ENCODE measurements around the gene RIC3.
A peak's percentile ranks its signal among the peaks of the same experiment; 100 is the strongest.

RIC3 gene

DNA sequence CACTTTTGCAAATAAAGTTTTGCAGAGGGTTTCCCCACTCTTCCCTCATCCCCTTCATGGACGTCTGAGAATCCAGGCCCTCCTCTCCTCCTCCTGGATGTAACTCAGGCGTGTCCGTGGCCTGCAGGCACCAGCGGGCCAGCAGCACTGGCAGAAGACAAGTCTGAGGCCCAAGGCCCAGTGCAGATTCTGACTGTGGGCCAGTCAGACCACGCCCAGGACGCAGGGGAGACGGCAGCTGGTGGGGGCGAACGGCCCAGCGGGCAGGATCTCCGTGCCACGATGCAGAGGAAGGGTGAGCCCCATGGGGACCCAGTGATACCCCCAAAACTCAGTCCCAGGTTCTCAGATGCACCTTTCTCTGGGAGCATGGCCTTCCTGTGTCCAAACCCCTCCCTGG is 73.5 kb downstream of the RIC3 start:
- H3K4me2 ChIP-seq (ENCODE audit: low read length), result no peak overlapping the region
- no peak overlapping the region for H3K4me3 ChIP-seq (ENCODE audit: low read length)
- H3K4me1 ChIP-seq (ENCODE audit: low read length), result peaks cover 29% of the 10 kb centered on the region
- no peaks in the 10 kb centered on the region for H3K79me2 ChIP-seq (ENCODE audit: low read length)
- H4K20me1 ChIP-seq (ENCODE audit: insufficient read depth, low read length), result no peaks in the 10 kb centered on the region
- H3K36me3 ChIP-seq (replicated peaks; ENCODE audit: low read depth, low read length), result no peaks in the 10 kb centered on the region
- no peak overlapping the region for H3K9ac ChIP-seq (ENCODE audit: low read length)
- no peak overlapping the region for H3K27ac ChIP-seq (ENCODE audit: low read length)
- H3K27me3 ChIP-seq (ENCODE audit: low read depth, low read length), result no peaks in the 10 kb centered on the region; the same call in 1 of the 2 replicates
- H2AFZ ChIP-seq (ENCODE audit: low read depth, low read length), result no peak overlapping the region
- no peaks in the 10 kb centered on the region for H3K9me3 ChIP-seq (ENCODE audit: insufficient read depth, low read length)
- TF ChIP-seq EZH2phosphoT487 (IDR thresholded peaks at IDR 0.05; ENCODE audit: low read depth), result no peak
- TF ChIP-seq, protein P1, sequence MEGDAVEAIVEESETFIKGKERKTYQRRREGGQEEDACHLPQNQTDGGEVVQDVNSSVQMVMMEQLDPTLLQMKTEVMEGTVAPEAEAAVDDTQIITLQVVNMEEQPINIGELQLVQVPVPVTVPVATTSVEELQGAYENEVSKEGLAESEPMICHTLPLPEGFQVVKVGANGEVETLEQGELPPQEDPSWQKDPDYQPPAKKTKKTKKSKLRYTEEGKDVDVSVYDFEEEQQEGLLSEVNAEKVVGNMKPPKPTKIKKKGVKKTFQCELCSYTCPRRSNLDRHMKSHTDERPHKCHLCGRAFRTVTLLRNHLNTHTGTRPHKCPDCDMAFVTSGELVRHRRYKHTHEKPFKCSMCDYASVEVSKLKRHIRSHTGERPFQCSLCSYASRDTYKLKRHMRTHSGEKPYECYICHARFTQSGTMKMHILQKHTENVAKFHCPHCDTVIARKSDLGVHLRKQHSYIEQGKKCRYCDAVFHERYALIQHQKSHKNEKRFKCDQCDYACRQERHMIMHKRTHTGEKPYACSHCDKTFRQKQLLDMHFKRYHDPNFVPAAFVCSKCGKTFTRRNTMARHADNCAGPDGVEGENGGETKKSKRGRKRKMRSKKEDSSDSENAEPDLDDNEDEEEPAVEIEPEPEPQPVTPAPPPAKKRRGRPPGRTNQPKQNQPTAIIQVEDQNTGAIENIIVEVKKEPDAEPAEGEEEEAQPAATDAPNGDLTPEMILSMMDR (IDR thresholded peaks at IDR 0.05; ENCODE audit: low read depth, low read length), result no peak

- Histone ChIP-seq H3K4me3 (ENCODE audit: low read length) (no peak overlapping the region), H3K36me3 (replicated peaks; ENCODE audit: low read depth, low read length) (no peaks in the 10 kb centered on the region), H3K27me3 (ENCODE audit: low read depth, low read length) (no peaks in the 10 kb centered on the region), H3K9me3 (ENCODE audit: insufficient read depth, low read length) (no peaks in the 10 kb centered on the region), H4K20me1 (ENCODE audit: insufficient read depth, low read length) (no peaks in the 10 kb centered on the region), H3K79me2 (ENCODE audit: low read length) (no peaks in the 10 kb centered on the region), H2AFZ (ENCODE audit: low read depth, low read length) (no peak overlapping the region), H3K27ac (ENCODE audit: low read length) (no peak overlapping the region), H3K4me2 (ENCODE audit: low read length) (no peak overlapping the region), H3K9ac (ENCODE audit: low read length) (no peak overlapping the region), H3K4me1 (ENCODE audit: low read length) (peaks cover 27% of the 10 kb centered on the region)
- TF ChIP-seq, protein P1 (IDR thresholded peaks at IDR 0.05; ENCODE audit: low read depth, low read length), result no peak
- TF ChIP-seq EZH2phosphoT487 (IDR thresholded peaks at IDR 0.05; ENCODE audit: low read depth), result no peak
These were observed 74.2 kb downstream of the RIC3 start for GRCh38 chr11:8094656-8095055.

DNA sequence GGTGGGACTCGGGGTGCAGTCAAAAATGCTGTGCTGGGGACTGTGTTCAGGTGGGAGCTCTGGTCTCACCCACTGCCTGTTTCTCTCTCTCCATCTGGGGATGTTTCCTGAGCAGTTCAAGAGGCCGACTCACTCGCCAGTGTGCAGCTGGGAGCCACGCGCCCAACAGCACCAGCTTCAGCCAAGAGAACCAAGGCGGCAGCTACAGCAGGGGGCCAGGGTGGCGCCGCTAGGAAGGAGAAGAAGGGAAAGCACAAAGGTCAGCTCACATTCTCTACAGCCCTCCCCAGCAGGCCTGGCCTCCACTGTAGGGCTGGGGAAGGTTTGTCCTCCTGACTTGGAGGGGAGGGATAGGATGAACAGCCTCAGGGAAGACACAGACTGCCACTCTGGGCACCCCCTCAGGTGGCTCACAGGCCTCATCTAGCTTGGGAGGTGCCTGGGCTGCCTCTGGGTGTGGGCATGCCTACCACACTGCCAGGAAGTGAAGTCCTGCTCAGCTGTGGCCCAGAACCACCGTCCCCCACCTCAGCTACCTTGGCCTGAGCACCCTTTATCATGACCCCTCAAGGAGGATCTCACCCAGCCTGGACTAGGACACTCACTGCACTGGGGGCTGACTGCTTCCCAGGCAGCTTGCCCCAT is 74.8 kb downstream of the RIC3 start:
- H3K4me1 ChIP-seq (ENCODE audit: low read length), result peaks cover 24% of the 10 kb centered on the region
- H3K4me3 ChIP-seq (ENCODE audit: low read length), result no peak overlapping the region
- H3K27ac ChIP-seq (ENCODE audit: low read length), result no peak overlapping the region
- no peaks in the 10 kb centered on the region for H3K9me3 ChIP-seq (ENCODE audit: insufficient read depth, low read length)
- H3K27me3 ChIP-seq (ENCODE audit: low read depth, low read length), result no peaks in the 10 kb centered on the region
- H3K79me2 ChIP-seq (ENCODE audit: low read length), result no peaks in the 10 kb centered on the region
- H3K4me2 ChIP-seq (ENCODE audit: low read length), result no peak overlapping the region
- H4K20me1 ChIP-seq (ENCODE audit: insufficient read depth, low read length), result no peaks in the 10 kb centered on the region
- no peak overlapping the region for H2AFZ ChIP-seq (ENCODE audit: low read depth, low read length)
- no peaks in the 10 kb centered on the region for H3K36me3 ChIP-seq (replicated peaks; ENCODE audit: low read depth, low read length)
- no peak for TF ChIP-seq EZH2phosphoT487 (IDR thresholded peaks at IDR 0.05; ENCODE audit: low read depth)
- TF ChIP-seq, protein P1 (IDR thresholded peaks at IDR 0.05; ENCODE audit: low read depth, low read length), result no peak
- H3K9ac ChIP-seq (ENCODE audit: low read length), result no peak overlapping the region

DNA sequence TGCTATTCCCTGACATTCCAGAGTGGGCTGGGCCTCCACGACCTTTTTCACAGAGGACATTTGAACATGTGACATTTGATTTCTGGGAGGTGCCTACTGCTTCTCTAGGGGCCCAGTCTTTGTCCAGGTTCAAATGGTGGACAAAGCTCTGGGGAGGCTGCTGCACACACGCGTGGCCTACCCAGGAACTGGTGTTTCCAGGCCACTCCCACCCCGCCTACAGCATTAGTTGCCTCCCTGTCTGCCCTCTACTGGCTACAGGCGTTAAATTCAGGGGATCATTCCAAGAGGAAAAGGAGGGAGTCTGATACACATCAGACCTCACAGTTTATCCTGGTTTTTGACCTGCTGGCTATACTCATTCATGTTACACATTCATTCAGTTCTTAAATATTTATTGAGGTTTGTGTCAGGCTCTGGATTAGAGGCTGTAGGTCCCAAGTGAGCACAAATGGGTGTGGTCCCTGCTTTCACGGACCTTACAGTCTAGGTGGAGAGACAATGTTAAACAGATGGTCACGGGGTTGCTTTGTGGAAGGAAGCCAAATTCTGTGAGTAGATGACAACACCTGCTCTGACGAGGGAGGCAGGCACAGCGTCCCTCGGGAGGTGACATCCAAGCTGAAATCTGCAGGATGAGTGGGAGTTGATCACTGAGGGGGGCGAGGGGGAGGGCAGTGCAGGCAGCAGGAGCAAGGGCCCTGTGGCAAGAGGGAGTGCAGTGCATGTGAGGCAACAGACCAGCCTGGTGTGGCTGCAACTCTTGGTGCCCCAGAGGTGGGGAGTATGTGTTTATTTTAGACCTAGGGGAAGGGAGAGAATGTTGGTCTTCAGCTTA is 76.0 kb downstream of the RIC3 start:
- Histone ChIP-seq H2AFZ (ENCODE audit: low read depth, low read length) (peak overlapping the region; percentile 90), H3K27ac (ENCODE audit: low read length) (no peak overlapping the region), H3K4me3 (ENCODE audit: low read length) (peak overlapping the region; percentile 60), H3K36me3 (replicated peaks; ENCODE audit: low read depth, low read length) (no peaks in the 10 kb centered on the region), H3K79me2 (ENCODE audit: low read length) (no peaks in the 10 kb centered on the region), H4K20me1 (ENCODE audit: insufficient read depth, low read length) (no peaks in the 10 kb centered on the region), H3K9ac (ENCODE audit: low read length) (peak overlapping the region; percentile 22; the same call in 1 of the 2 replicates), H3K9me3 (ENCODE audit: insufficient read depth, low read length) (no peaks in the 10 kb centered on the region), H3K27me3 (ENCODE audit: low read depth, low read length) (no peaks in the 10 kb centered on the region), H3K4me2 (ENCODE audit: low read length) (peak overlapping the region; percentile 62), H3K4me1 (ENCODE audit: low read length) (peaks cover 23% of the 10 kb centered on the region)
- TF ChIP-seq EZH2phosphoT487 (IDR thresholded peaks at IDR 0.05; ENCODE audit: low read depth), result no peak
- TF ChIP-seq, protein P1 (IDR thresholded peaks at IDR 0.05; ENCODE audit: low read depth, low read length), result peak; percentile 75
